Loucy (cell line): Measurements from ENCODE around the gene STRN.
"Not testable (repeated sequence)": the region's sequence is repeated elsewhere in the genome, so short reads cannot be mapped to it uniquely, and the experiment has no call there.

Experiments used
- H2AFZ ChIP-seq: fragments of 200-600 bp; sonication (generic); 2 replicates; pipeline ENCODE4 v1.6.0; 2016; ENCODE audit warnings: antibody characterized with exemption, mild to moderate bottlenecking, low read length, moderate library complexity
- H3F3A ChIP-seq: fragments of 200-600 bp; 2 replicates; pipeline ENCODE4 v1.6.0; 2016; ENCODE audit warnings: antibody characterized with exemption, low read depth, mild to moderate bottlenecking
- H3K27me3 ChIP-seq: fragments of 200-600 bp; sonication (generic); 2 replicates; pipeline ENCODE4 v1.6.1; 2014; ENCODE audit warnings: low read length, mild to moderate bottlenecking; ENCODE audit not compliant: insufficient read depth, poor library complexity, severe bottlenecking
- H3K36me3 ChIP-seq: fragments of 200-600 bp; sonication (generic); 2 replicates; pipeline ENCODE4 v1.6.1; 2016; ENCODE audit warnings: low read length; ENCODE audit not compliant: insufficient read depth
- H3K4me1 ChIP-seq: fragments of 200-600 bp; sonication (generic); 2 replicates; pipeline ENCODE4 v1.5.1; 2014; ENCODE audit warnings: low read length, mild to moderate bottlenecking; ENCODE audit not compliant: insufficient read depth, poor library complexity, severe bottlenecking
- H3K4me2 ChIP-seq: fragments of 200-600 bp; sonication (generic); 2 replicates; pipeline ENCODE4 v1.6.0; 2014; ENCODE audit warnings: antibody characterized with exemption, low read length, low read depth, mild to moderate bottlenecking; ENCODE audit not compliant: poor library complexity, severe bottlenecking
- H3K4me3 ChIP-seq: fragments of 200-600 bp; sonication (generic); 2 replicates; pipeline ENCODE4 v1.5.1; 2014; ENCODE audit warnings: low read length, mild to moderate bottlenecking, mixed read lengths; ENCODE audit not compliant: poor library complexity, severe bottlenecking
- H3K79me2 ChIP-seq: fragments of 200-600 bp; sonication (generic); 2 replicates; pipeline ENCODE4 v1.6.1; 2014; ENCODE audit warnings: low read length; ENCODE audit not compliant: insufficient read depth
- H3K9ac ChIP-seq: fragments of 200-600 bp; sonication (generic); 2 replicates; pipeline ENCODE4 v1.6.0; 2014; ENCODE audit warnings: mild to moderate bottlenecking, low read depth, low read length, moderate library complexity; ENCODE audit not compliant: poor library complexity, severe bottlenecking
- H3K9me2 ChIP-seq: fragments of 200-600 bp; sonication (generic); replicated peaks from 2 replicates; pipeline ENCODE4 v1.6.1; 2016; ENCODE audit warnings: low read depth, low read length, mixed read lengths
- H3K9me3 ChIP-seq: fragments of 200-600 bp; sonication (generic); 2 replicates; pipeline ENCODE4 v1.6.1; 2014; ENCODE audit warnings: mild to moderate bottlenecking, antibody characterized with exemption, low read length, low read depth; ENCODE audit not compliant: insufficient read depth
- H4K20me1 ChIP-seq: fragments of 200-600 bp; sonication (generic); 2 replicates; pipeline ENCODE4 v1.6.0; 2014; ENCODE audit warnings: antibody characterized with exemption, low read length, mild to moderate bottlenecking; ENCODE audit not compliant: insufficient read depth, poor library complexity, severe bottlenecking
- EZH2phosphoT487 ChIP-seq: fragments of 200-600 bp; IDR thresholded peaks from 2 replicates; pipeline ENCODE4 v1.6.1; 2018; ENCODE audit warnings: antibody characterized with exemption, mild to moderate bottlenecking, moderate library complexity, borderline replicate concordance
- TF ChIP-seq, protein P1 (sequence below): fragments of 200-600 bp; sonication (generic); conservative IDR thresholded peaks from 2 replicates; pipeline ENCODE4 v1.5.1; 2014; ENCODE audit warnings: mild to moderate bottlenecking, antibody characterized with exemption, low read length

The STRN gene

DNA sequence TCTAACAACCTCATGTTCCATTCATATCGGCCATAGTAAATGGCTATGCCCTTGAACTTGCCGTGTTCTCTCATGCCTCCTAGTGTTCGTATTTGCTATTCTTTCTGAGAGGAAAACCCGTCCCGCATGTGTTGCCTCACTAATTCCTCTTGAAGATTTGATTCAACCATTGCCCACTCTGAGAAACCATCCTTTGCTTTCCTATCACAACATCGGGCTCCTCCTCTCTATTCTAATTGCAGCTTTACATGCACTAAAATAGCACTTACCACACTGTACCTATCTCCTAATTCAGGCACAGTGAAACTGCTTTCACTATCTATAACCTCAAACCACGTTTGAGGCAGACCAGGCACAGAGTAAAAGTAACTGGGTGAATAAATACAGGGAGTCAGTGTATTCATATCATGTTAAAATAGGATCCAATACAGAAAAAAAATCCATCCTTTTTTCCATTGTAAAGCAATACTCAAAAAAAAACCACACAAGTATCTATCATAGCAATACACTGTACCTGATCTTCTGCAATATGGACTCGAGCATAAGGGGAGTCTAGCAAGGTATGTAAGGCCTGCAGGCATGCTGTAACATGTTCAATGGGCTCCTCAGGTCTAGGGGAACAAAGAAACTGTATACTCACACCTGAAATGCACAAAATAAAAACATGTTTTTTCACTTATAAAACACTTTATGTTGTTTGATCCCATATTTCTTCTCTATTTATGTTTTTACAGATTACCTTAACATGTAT is 39.0 kb upstream of the STRN start:
- no peak overlapping the region for H2AFZ ChIP-seq
- H3K9ac ChIP-seq = no peak overlapping the region
- H4K20me1 ChIP-seq = no peaks in the 10 kb centered on the region
- TF ChIP-seq EZH2phosphoT487 = no peak
- TF ChIP-seq, protein P1, sequence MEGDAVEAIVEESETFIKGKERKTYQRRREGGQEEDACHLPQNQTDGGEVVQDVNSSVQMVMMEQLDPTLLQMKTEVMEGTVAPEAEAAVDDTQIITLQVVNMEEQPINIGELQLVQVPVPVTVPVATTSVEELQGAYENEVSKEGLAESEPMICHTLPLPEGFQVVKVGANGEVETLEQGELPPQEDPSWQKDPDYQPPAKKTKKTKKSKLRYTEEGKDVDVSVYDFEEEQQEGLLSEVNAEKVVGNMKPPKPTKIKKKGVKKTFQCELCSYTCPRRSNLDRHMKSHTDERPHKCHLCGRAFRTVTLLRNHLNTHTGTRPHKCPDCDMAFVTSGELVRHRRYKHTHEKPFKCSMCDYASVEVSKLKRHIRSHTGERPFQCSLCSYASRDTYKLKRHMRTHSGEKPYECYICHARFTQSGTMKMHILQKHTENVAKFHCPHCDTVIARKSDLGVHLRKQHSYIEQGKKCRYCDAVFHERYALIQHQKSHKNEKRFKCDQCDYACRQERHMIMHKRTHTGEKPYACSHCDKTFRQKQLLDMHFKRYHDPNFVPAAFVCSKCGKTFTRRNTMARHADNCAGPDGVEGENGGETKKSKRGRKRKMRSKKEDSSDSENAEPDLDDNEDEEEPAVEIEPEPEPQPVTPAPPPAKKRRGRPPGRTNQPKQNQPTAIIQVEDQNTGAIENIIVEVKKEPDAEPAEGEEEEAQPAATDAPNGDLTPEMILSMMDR = peak; percentile 74
- H3F3A ChIP-seq = no peaks in the 10 kb centered on the region
- peaks cover 53% of the 10 kb centered on the region; the same call in 1 of the 2 replicates for H3K36me3 ChIP-seq
- H3K4me2 ChIP-seq = no peak overlapping the region
- no peaks in the 10 kb centered on the region for H3K27me3 ChIP-seq
- H3K79me2 ChIP-seq = no peaks in the 10 kb centered on the region
- no peaks in the 10 kb centered on the region for H3K9me3 ChIP-seq
- no peaks in the 10 kb centered on the region for H3K4me1 ChIP-seq
- no peaks in the 10 kb centered on the region for H3K9me2 ChIP-seq
- H3K4me3 ChIP-seq = no peak overlapping the region

DNA sequence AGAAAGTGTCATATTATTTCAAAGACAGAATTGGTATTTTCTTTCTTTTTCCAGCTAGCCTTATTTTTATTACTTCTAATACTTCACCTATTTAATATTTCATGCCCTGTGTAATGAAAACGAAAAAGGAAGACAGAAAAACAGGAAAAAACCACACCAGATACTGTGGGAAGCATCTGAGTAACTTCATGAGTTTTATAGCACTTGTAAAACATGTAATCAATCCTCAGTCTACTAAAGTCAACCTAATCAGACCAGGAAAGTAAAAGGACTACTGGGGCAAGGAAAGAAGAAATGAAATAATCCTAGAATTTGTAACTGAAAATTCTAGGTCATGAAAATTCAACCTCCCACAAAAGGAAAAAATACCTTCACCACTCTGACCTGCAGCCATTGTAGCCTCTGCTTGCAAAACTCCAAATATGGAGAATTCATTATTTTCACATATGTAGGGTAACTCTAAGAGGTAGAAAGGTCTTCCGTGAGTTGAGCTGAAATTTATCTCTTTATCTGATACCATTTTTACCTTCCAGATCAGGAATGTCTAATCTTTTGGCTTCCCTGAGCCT is 34.7 kb upstream of the STRN start:
- H3K4me3 ChIP-seq = no peak overlapping the region
- no peaks in the 10 kb centered on the region for H3K9me3 ChIP-seq
- no peaks in the 10 kb centered on the region for H3K27me3 ChIP-seq
- no peak overlapping the region for H3K4me2 ChIP-seq
- H3F3A ChIP-seq = no peaks in the 10 kb centered on the region
- no peak overlapping the region for H2AFZ ChIP-seq
- peaks cover 48% of the 10 kb centered on the region; the same call in 1 of the 2 replicates for H3K36me3 ChIP-seq
- no peaks in the 10 kb centered on the region for H3K79me2 ChIP-seq
- TF ChIP-seq, protein P1 = no peak
- TF ChIP-seq EZH2phosphoT487 = no peak
- no peaks in the 10 kb centered on the region for H3K4me1 ChIP-seq
- H3K9me2 ChIP-seq = no peaks in the 10 kb centered on the region
- no peaks in the 10 kb centered on the region for H4K20me1 ChIP-seq
- H3K9ac ChIP-seq = no peak overlapping the region

DNA sequence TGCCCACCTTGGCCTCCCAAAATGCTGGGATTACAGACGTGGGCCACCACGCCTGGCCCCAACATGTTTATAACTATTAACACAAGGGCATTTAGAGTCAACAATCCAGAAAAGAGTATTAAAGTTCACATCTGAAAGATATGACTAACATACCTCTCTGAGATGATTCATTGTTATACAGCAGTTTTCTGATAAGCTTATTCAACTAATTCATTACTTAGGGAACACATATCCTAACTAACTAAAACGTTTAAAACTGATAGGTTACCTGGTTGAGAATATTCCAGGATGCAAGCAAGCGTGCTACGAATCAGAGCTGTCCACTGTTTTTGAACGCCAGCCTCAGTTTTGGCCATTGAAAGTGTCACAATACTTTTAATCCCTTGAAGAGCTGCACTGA is 34.0 kb upstream of the STRN start:
- no peak overlapping the region for H3K4me2 ChIP-seq
- H3K9me3 ChIP-seq = no peaks in the 10 kb centered on the region
- H3K4me1 ChIP-seq = no peaks in the 10 kb centered on the region
- TF ChIP-seq, protein P1 = no peak
- TF ChIP-seq EZH2phosphoT487 = no peak
- no peaks in the 10 kb centered on the region for H3K27me3 ChIP-seq
- peaks cover 44% of the 10 kb centered on the region; the same call in 1 of the 2 replicates for H3K36me3 ChIP-seq
- H4K20me1 ChIP-seq = no peaks in the 10 kb centered on the region
- H3K9ac ChIP-seq = no peak overlapping the region
- H3F3A ChIP-seq = no peaks in the 10 kb centered on the region
- H3K4me3 ChIP-seq = no peak overlapping the region
- H3K9me2 ChIP-seq = no peaks in the 10 kb centered on the region
- H3K79me2 ChIP-seq = no peaks in the 10 kb centered on the region
- H2AFZ ChIP-seq = no peak overlapping the region

DNA sequence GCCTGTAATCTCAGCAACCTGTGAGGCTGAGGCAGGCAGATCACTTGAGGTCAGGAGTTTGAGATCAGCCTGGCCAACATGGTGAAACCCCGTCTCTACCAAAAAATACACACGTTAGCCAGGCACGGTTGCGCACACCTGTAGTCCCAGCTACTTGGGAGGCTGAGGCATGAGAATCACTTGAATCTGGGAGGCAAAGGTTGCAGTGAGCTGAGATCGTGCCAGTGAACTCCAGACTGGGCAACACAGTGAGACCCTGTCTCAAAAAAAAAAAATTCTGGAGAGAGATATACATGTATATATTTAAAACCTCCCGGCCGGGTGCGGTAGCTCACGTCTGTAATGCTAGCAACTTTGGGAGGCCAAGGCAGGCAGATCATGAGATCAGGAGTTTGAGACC is 33.1 kb upstream of the STRN start:
- H3K4me3 ChIP-seq, H4K20me1 ChIP-seq, H3K4me2 ChIP-seq, H3K9me3 ChIP-seq, H2AFZ ChIP-seq, H3K9ac ChIP-seq, H3K27me3 ChIP-seq, H3K79me2 ChIP-seq, H3K4me1 ChIP-seq, H3F3A ChIP-seq, H3K9me2 ChIP-seq: not testable (repeated sequence)
- peaks cover 35% of the 10 kb centered on the region; the same call in 1 of the 2 replicates for H3K36me3 ChIP-seq
